ENCODE data around the gene FOXO6.
"Not testable (repeated sequence)": the region's sequence is repeated elsewhere in the genome, so short reads cannot be mapped to it uniquely, and the experiment has no call there.

Gene FOXO6

DNA sequence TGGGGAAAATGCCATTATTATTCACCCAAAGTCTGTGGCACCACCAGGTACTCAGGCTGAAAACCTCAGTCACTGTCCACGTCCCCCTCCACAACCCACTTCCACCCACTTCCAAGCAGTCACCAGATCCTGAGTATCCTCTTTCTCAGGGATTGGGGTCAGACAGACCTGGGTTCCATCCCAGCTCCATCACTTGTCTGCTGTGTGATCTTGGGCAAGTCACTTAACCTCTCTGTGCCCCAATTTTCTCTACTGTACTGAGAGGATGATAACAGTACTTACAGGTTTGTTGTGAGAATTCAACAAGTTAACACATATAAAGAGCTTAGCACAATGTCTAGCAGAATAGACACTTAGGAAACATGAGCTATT lies 29.7 kb upstream of the FOXO6 start:
- TF ChIP-seq OSR1 (CRISPR knock-in tag; IDR thresholded peaks at IDR 0.05) (no peak), ESRRG (CRISPR knock-in tag; IDR thresholded peaks at IDR 0.05) (no peak), GLIS3 (CRISPR knock-in tag; IDR thresholded peaks at IDR 0.05) (no peak), ZNF8 (CRISPR knock-in tag; IDR thresholded peaks at IDR 0.05) (no peak), CSDC2 (CRISPR knock-in tag; IDR thresholded peaks at IDR 0.05) (no peak), ARNTL (CRISPR knock-in tag; IDR thresholded peaks at IDR 0.05; ENCODE audit: borderline replicate concordance, low read depth) (no peak), RARB (CRISPR knock-in tag; IDR thresholded peaks at IDR 0.05) (no peak), SNAI2 (CRISPR knock-in tag; IDR thresholded peaks at IDR 0.05) (no peak), TOX (CRISPR knock-in tag; IDR thresholded peaks at IDR 0.05; ENCODE audit: borderline replicate concordance) (no peak)
- TF ChIP-seq, protein P1, sequence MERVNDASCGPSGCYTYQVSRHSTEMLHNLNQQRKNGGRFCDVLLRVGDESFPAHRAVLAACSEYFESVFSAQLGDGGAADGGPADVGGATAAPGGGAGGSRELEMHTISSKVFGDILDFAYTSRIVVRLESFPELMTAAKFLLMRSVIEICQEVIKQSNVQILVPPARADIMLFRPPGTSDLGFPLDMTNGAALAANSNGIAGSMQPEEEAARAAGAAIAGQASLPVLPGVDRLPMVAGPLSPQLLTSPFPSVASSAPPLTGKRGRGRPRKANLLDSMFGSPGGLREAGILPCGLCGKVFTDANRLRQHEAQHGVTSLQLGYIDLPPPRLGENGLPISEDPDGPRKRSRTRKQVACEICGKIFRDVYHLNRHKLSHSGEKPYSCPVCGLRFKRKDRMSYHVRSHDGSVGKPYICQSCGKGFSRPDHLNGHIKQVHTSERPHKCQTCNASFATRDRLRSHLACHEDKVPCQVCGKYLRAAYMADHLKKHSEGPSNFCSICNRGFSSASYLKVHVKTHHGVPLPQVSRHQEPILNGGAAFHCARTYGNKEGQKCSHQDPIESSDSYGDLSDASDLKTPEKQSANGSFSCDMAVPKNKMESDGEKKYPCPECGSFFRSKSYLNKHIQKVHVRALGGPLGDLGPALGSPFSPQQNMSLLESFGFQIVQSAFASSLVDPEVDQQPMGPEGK (CRISPR knock-in tag; IDR thresholded peaks at IDR 0.05; ENCODE audit: borderline replicate concordance), result no peak
- ATAC-seq, result no peak

DNA sequence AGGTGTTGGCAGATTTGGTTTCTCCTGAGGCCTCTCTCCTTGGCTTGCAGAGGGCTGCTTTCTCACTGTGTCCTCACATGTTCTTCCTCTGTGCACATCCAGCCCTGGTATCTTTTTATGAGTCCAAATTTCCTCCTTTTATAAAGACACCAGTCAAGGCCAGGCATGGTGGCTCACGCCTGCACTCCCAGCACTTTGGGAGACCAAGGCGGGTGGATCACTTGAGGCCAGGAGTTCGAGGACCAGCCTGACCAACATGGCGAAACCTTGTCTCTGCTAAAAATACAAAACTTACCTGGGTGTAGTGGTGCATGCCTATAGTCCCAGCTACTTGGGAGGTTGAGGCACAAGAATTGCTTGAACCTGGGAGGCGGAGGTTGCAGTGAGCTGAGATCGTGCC lies 29.1 kb upstream of the FOXO6 start:
- not testable (repeated sequence) for ATAC-seq

DNA sequence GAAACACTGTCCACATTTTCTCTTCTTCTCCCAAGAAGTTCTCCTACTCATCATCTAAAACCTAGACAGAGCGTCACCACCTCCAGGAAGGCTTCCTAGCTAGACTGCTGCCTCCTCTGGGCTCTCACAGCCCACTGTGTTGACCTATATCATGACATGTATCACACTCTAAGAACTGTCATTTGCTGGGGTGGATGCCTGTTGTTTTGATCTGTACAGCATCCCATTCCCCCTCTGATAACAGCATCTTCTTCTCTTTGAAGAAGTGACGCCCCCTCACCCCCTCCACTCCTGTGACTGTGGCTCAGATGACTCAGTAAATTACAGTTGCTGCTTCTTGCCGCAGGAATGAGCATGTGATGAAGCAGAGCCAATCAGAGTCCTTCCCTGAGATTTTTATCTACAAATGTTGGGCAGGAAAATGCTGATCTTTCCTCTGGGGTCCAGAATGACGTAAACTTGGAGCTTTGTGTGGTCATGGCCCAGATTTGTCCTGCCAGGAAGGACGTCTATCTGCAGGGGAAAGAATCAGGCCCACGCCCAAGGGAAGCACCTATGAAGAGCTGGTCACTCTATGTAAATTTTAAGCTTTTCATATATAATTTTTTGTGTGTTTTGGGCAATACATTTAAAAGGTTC lies 28.0 kb upstream of the FOXO6 start:
- peak; percentile 38; the same call in 1 of the 3 replicates for ATAC-seq
- TF ChIP-seq RARB (CRISPR knock-in tag; IDR thresholded peaks at IDR 0.05) (no peak), ISL1 (CRISPR knock-in tag; IDR thresholded peaks at IDR 0.05) (no peak), ZFP3 (CRISPR knock-in tag; IDR thresholded peaks at IDR 0.05) (peak; percentile 96), ESRRG (CRISPR knock-in tag; IDR thresholded peaks at IDR 0.05) (no peak)

DNA sequence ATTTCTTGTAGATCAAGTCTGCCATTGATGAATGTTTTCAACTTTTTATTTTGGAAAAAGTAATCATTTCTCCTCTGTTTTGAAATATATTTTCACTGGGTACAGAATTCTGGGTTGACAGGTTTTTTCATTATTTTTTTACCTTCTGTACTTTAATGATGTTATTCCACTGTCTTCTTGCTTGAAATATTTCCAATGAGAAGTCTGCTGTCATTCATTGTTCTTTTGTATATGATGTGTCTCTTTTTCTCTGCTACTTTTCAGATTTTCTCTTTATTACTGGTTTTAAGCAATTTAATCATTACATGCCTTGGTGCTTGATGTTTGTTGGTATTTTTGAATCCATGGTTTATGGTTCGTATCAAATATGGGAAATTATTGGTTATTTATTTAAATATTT lies 22.4 kb upstream of the FOXO6 start:
- no peak for ATAC-seq
- TF ChIP-seq, protein P2, sequence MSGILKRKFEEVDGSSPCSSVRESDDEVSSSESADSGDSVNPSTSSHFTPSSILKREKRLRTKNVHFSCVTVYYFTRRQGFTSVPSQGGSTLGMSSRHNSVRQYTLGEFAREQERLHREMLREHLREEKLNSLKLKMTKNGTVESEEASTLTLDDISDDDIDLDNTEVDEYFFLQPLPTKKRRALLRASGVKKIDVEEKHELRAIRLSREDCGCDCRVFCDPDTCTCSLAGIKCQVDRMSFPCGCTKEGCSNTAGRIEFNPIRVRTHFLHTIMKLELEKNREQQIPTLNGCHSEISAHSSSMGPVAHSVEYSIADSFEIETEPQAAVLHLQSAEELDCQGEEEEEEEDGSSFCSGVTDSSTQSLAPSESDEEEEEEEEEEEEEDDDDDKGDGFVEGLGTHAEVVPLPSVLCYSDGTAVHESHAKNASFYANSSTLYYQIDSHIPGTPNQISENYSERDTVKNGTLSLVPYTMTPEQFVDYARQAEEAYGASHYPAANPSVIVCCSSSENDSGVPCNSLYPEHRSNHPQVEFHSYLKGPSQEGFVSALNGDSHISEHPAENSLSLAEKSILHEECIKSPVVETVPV (CRISPR knock-in tag; IDR thresholded peaks at IDR 0.05), result no peak
- TF ChIP-seq GLIS3 (CRISPR knock-in tag; IDR thresholded peaks at IDR 0.05) (no peak), ISL1 (CRISPR knock-in tag; IDR thresholded peaks at IDR 0.05) (no peak), BACH2 (CRISPR knock-in tag; IDR thresholded peaks at IDR 0.05; ENCODE audit: borderline replicate concordance) (no peak), SNAI2 (CRISPR knock-in tag; IDR thresholded peaks at IDR 0.05) (no peak), TOX (CRISPR knock-in tag; IDR thresholded peaks at IDR 0.05; ENCODE audit: borderline replicate concordance) (no peak), TCF4 (CRISPR knock-in tag; IDR thresholded peaks at IDR 0.05; ENCODE audit: borderline replicate concordance) (no peak)
- TF ChIP-seq, protein P3, sequence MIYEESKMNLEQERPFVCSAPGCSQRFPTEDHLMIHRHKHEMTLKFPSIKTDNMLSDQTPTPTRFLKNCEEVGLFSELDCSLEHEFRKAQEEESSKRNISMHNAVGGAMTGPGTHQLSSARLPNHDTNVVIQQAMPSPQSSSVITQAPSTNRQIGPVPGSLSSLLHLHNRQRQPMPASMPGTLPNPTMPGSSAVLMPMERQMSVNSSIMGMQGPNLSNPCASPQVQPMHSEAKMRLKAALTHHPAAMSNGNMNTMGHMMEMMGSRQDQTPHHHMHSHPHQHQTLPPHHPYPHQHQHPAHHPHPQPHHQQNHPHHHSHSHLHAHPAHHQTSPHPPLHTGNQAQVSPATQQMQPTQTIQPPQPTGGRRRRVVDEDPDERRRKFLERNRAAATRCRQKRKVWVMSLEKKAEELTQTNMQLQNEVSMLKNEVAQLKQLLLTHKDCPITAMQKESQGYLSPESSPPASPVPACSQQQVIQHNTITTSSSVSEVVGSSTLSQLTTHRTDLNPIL (CRISPR knock-in tag; IDR thresholded peaks at IDR 0.05; ENCODE audit: low read depth), result no peak

DNA sequence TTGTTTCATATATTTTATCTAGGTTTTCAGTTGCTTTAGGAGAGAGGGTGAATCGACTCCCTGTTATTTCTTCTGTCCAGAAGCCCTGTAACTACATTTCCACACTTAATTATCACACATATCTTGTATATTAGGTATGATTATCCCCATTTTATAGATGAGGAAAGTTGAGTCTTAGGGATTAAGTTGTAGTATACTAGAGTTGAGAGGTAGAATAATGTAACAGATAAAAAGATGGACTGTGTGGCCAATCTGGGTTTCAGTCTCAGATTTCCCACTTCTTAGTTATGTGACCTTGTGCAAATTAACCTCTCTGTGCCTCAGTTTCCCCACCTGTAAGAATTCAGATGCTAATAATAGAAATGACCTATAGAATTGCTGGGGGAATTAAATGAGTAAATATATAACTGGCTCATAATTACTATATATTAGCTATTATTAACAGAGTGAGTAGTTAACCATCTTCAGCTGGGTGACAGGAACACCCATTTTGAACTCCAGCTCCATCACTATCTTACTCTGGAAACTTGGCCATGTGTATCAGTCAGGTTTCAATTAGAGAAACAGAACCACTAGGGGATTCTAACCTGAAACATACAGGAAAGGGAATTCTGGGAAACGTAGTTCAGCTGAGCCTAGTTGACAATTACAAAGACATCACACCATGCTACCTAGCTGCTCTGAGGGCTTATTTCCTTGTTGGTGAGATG lies 20.4 kb upstream of the FOXO6 start:
- TF ChIP-seq ZFP30 (CRISPR knock-in tag; IDR thresholded peaks at IDR 0.05) (no peak), TOX (CRISPR knock-in tag; IDR thresholded peaks at IDR 0.05; ENCODE audit: borderline replicate concordance) (no peak), ISL1 (CRISPR knock-in tag; IDR thresholded peaks at IDR 0.05) (no peak), PPARA (CRISPR knock-in tag; IDR thresholded peaks at IDR 0.05; ENCODE audit: borderline replicate concordance) (no peak), BACH2 (CRISPR knock-in tag; IDR thresholded peaks at IDR 0.05; ENCODE audit: borderline replicate concordance) (no peak), ZC3H10 (CRISPR knock-in tag; IDR thresholded peaks at IDR 0.05) (no peak), ZNF70 (CRISPR knock-in tag; IDR thresholded peaks at IDR 0.05) (no peak), ZNF8 (CRISPR knock-in tag; IDR thresholded peaks at IDR 0.05) (no peak)
- TF ChIP-seq, protein P4, sequence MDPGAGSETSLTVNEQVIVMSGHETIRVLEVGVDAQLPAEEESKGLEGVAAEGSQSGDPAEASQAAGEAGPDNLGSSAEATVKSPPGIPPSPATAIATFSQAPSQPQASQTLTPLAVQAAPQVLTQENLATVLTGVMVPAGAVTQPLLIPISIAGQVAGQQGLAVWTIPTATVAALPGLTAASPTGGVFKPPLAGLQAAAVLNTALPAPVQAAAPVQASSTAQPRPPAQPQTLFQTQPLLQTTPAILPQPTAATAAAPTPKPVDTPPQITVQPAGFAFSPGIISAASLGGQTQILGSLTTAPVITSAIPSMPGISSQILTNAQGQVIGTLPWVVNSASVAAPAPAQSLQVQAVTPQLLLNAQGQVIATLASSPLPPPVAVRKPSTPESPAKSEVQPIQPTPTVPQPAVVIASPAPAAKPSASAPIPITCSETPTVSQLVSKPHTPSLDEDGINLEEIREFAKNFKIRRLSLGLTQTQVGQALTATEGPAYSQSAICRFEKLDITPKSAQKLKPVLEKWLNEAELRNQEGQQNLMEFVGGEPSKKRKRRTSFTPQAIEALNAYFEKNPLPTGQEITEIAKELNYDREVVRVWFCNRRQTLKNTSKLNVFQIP (CRISPR knock-in tag; IDR thresholded peaks at IDR 0.05; ENCODE audit: borderline replicate concordance, low read depth), result no peak
- no peak; the same call in 2 of the 3 replicates for ATAC-seq
